ENCODE data around the gene RAD9B.

The RAD9B gene

GRCh38 chr12:110547090-110547489, 45.0 kb downstream of the RAD9B start:
- intact Hi-C loops (cut with DNase I), result no loop called here
- no peak for DNase-seq

DNA sequence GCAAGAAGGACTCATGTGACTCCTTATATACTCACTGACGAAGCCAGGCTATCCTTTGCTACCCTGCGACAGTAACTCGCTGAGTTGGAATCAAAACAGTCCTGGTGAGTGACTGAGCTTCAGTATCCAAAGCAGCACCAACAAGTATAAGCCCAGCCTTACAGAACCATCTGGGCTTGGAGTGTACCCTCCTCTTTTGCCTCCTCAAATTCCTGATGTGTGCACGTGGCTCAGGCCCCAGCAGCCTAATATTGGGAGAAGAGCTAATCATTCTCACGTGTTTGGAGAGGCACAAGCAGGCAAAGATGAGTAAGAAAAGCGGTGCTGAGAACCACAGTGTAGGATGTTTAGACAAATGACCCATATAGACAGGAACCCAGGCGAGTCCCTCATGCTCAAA, 46.5 kb downstream of the RAD9B start:
- intact Hi-C loops (cut with DNase I), result no loop called here
- no peak for DNase-seq

DNA sequence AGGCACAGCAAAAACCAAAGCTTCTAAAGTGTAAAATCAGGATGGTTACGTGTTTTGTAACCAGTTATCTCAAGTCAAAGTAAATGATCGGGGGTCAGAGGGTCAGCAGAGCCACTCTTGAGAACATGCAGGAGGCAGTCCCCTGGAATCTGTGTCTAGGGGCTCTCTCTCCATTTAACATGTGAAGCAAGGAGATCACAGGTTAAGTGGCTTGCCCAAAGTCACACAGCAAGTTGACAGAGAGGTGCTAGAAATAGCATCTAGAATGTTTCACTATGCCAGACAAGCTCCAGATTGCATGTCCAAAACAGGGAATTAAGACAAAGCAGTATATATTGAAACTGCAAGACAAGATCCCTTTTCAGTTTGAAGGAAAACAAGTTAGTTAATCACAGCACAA, 47.6 kb downstream of the RAD9B start:
- intact Hi-C loops (cut with DNase I), result loop anchor here (5.0 kb wide), 1 partner anchor 48 kb away; no protein-coding TSS in a partner anchor

DNA sequence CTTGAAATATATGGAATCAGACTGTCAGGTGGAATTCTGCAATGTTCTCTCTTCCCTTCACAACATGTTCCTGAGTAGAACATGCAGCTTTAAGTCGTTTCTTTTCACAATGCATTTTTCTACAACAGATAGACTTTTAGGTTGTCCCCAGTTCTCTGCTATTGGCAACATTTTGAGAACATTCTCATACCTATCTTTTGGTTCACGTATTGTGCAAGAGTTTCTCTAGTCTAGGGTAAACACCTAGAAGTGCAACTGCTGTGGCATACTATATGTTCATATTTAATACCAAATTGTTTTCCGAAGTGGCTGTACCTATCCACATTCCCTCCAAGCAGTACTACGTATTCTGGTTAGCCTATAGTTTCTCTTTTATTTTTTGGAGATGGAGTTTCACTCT, 48.9 kb downstream of the RAD9B start:
- no peak for DNase-seq
- intact Hi-C loops (cut with DNase I), result loop anchor here (5.0 kb wide), 1 partner anchor 46 kb away; no protein-coding TSS in a partner anchor

More for the DNA sequence above, 47.6 kb downstream of the RAD9B start:
- DNase-seq, result no peak
